SU-DHL-6 (cell line): ENCODE measurements around the gene FLRT3.

Experiments
- EZH2phosphoT487 ChIP-seq: fragments of 200-600 bp; sonication (generic), shearing (Covaris generic); conservative IDR thresholded peaks from 2 replicates; pipeline ENCODE4 v1.6.1; 2018; ENCODE audit warnings: mild to moderate bottlenecking, antibody characterized with exemption, low read length, moderate library complexity, mixed read lengths
- TF ChIP-seq, protein P1 (sequence below): fragments of 200-600 bp; sonication (generic); IDR thresholded peaks from one replicate; pipeline ENCODE4 v1.5.1; 2017; ENCODE audit warnings: antibody characterized with exemption, mild to moderate bottlenecking, low read length, moderate library complexity; ENCODE audit not compliant: insufficient read depth, poor library complexity, severe bottlenecking

DNA sequence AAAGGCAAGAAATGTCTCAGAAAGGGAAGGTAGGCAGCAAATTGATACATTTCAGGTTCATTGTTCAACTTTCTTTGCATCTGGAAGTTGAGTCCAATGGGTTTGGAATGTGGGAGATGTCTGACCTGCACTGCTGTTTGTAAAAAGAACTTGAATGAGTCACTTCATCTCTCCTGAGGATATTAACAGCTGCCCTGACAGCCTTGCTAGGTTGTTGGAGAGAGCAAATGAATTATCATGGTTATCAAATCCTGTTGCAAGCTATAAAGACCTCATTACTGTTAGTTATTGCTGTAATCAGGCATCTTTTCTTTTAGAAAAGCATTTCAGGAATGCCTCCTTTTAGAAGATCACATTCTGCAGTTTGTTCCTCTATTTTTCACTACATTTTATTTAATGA is 23.0 kb upstream of the FLRT3 start:
- TF ChIP-seq, protein P1, sequence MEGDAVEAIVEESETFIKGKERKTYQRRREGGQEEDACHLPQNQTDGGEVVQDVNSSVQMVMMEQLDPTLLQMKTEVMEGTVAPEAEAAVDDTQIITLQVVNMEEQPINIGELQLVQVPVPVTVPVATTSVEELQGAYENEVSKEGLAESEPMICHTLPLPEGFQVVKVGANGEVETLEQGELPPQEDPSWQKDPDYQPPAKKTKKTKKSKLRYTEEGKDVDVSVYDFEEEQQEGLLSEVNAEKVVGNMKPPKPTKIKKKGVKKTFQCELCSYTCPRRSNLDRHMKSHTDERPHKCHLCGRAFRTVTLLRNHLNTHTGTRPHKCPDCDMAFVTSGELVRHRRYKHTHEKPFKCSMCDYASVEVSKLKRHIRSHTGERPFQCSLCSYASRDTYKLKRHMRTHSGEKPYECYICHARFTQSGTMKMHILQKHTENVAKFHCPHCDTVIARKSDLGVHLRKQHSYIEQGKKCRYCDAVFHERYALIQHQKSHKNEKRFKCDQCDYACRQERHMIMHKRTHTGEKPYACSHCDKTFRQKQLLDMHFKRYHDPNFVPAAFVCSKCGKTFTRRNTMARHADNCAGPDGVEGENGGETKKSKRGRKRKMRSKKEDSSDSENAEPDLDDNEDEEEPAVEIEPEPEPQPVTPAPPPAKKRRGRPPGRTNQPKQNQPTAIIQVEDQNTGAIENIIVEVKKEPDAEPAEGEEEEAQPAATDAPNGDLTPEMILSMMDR = no peak
- no peak for TF ChIP-seq EZH2phosphoT487
